HG02642 (cell line): ENCODE data around the gene AQP6.
A peak's percentile ranks its signal among the peaks of the same experiment; 100 is the strongest.

Source experiments
- ATAC-seq: cut with Tn5 transposase; IDR thresholded peaks from one replicate; pipeline ENCODE4 v1.9.1; 2021; ENCODE audit warnings: mild to moderate bottlenecking; ENCODE audit not compliant: unreplicated experiment, poor library complexity

AQP6 gene

GRCh38 chr12:49955899-49956662 is 16.7 kb upstream of the AQP6 start:
- ATAC-seq: no peak

- ATAC-seq: no peak
Observed at GRCh38 chr12:49956663-49957569, 15.8 kb upstream of the AQP6 start.

- ATAC-seq: no peak
Observed at GRCh38 chr12:49957570-49957967, 15.2 kb upstream of the AQP6 start.

GRCh38 chr12:49959685-49960473 is 12.9 kb upstream of the AQP6 start:
- no peak for ATAC-seq

- ATAC-seq: no peak
Observed at GRCh38 chr12:49960474-49961110, 12.2 kb upstream of the AQP6 start.

GRCh38 chr12:49961111-49961922 is 11.4 kb upstream of the AQP6 start, which contains the start of gene AQP5:
Gene AQP5 (plus strand): TSS chr12:49961872. CDS start chr12:49962018, 146 bp downstream.
- ATAC-seq: no peak

- ATAC-seq: no peak
Observed at GRCh38 chr12:49961993-49962764, 10.6 kb upstream of the AQP6 start.

- ATAC-seq: no peak
Observed at GRCh38 chr12:49962861-49963765, 9.6 kb upstream of the AQP6 start.

GRCh38 chr12:49963976-49964815 is 8.6 kb upstream of the AQP6 start:
- ATAC-seq: no peak

GRCh38 chr12:49964849-49965624 is 7.7 kb upstream of the AQP6 start:
- ATAC-seq: no peak

- no peak for ATAC-seq
Observed at GRCh38 chr12:49965836-49966235, 6.9 kb upstream of the AQP6 start.

- ATAC-seq: no peak
Observed at GRCh38 chr12:49966511-49967041, 6.2 kb upstream of the AQP6 start.

GRCh38 chr12:49967042-49967776 is 5.5 kb upstream of the AQP6 start:
- ATAC-seq: peak; percentile 73

GRCh38 chr12:49967777-49968250 is 4.9 kb upstream of the AQP6 start:
- ATAC-seq: no peak

- ATAC-seq: no peak
Observed at GRCh38 chr12:49968471-49968870, 4.3 kb upstream of the AQP6 start.
